Colonic mucosa (tissue), 4 donors: ENCODE measurements around the gene FRMD4B. TPM values are rescaled to one million over a fixed set of nuclear protein-coding genes. Genes with fewer than 3 reads are reported as not detected.
A peak's percentile ranks its signal among the peaks of the same experiment; 100 is the strongest.

Experiments used
- DNase-seq: peaks from one replicate; pipeline ENCODE4 v3.0.0-alpha.2; 2020
- H3K27ac ChIP-seq: fragments of 200-600 bp; one replicate; pipeline ENCODE4 v1.8.0; 2021
- H3K27me3 ChIP-seq: fragments of 200-600 bp; one replicate; pipeline ENCODE4 v1.8.0; 2021
- H3K36me3 ChIP-seq: fragments of 200-600 bp; one replicate; pipeline ENCODE4 v1.8.0; 2021
- H3K4me1 ChIP-seq: fragments of 200-600 bp; one replicate; pipeline ENCODE4 v1.8.0; 2021; ENCODE audit warnings: mild to moderate bottlenecking
- H3K4me3 ChIP-seq: fragments of 200-600 bp; one replicate; pipeline ENCODE4 v1.8.0; 2021
- H3K9ac ChIP-seq, 2 donors: one replicate each; pipeline ENCODE4 v1.7.0; 2013; ENCODE audit warnings: control low read depth in 2 of 2, low read depth in 2 of 2, low read length in 2 of 2
- H3K9me3 ChIP-seq: fragments of 200-600 bp; one replicate; pipeline ENCODE4 v1.8.0; 2021
- CTCF ChIP-seq: fragments of 200-600 bp; IDR thresholded peaks from one replicate; pipeline ENCODE4 v1.8.0; 2022; ENCODE audit warnings: antibody characterized with exemption, mild to moderate bottlenecking
- intact Hi-C: fragments of 100-400 bp; cut with DNase I; formaldehyde crosslinking; loops from one replicate; pipeline ENCODE4 v1.14.1; 2022
- total RNA-seq, 2 donors: library from RNA; stranded (reverse); fragmentation: NEBNext Ultra II Directional in 1 of 2; extraction: Animal tissue kit (Norgen Biotek cat#: 25700) in 1 of 2; gene quantifications; one replicate each; pipeline ENCODE4 v1.2.1, GENCODE V29; 2021
- donor health status: healthy.
- donor health status: DM: no; HTN: no; CAD: no.
- donor health status: DM: no; HTN: no; CAD: no.

FRMD4B gene
- total RNA-seq, 2 donors from 2014 or later: 13.5 to 21.1 TPM

GRCh38 chr3:69180869-69181591 is 204.9 kb downstream of the FRMD4B start:
- no peak overlapping the region for H3K9ac ChIP-seq
- H3K4me1 ChIP-seq: peaks cover 12% of the 10 kb centered on the region
- H3K9me3 ChIP-seq: no peaks in the 10 kb centered on the region
- H3K27ac ChIP-seq: peak overlapping the region; percentile 50
- H3K36me3 ChIP-seq: no peaks in the 10 kb centered on the region
- intact Hi-C loops: no loop called here
- TF ChIP-seq CTCF: no peak
- H3K4me3 ChIP-seq: no peak overlapping the region
- DNase-seq: peak; percentile 55
- H3K27me3 ChIP-seq: no peaks in the 10 kb centered on the region

GRCh38 chr3:69179740-69180372 is 206.0 kb downstream of the FRMD4B start:
- Histone ChIP-seq H3K9me3 (no peaks in the 10 kb centered on the region), H3K4me1 (peaks cover 12% of the 10 kb centered on the region), H3K36me3 (no peaks in the 10 kb centered on the region), H3K9ac (no peak overlapping the region), H3K27me3 (no peaks in the 10 kb centered on the region), H3K4me3 (no peak overlapping the region), H3K27ac (peak overlapping the region; percentile 58)
- TF ChIP-seq CTCF: no peak
- intact Hi-C loops: no loop called here
- no peak for DNase-seq

GRCh38 chr3:69178838-69179739 is 206.8 kb downstream of the FRMD4B start:
- Histone ChIP-seq H3K4me3 (no peak overlapping the region), H3K27ac (peak overlapping the region; percentile 58), H3K9me3 (no peaks in the 10 kb centered on the region), H3K36me3 (no peaks in the 10 kb centered on the region), H3K9ac (no peak overlapping the region), H3K27me3 (no peaks in the 10 kb centered on the region), H3K4me1 (peaks cover 12% of the 10 kb centered on the region)
- no peak for DNase-seq
- TF ChIP-seq CTCF: no peak
- intact Hi-C loops: no loop called here

GRCh38 chr3:69178082-69178481 is 207.8 kb downstream of the FRMD4B start:
- Histone ChIP-seq H3K9ac (no peak overlapping the region), H3K9me3 (no peaks in the 10 kb centered on the region), H3K4me1 (peaks cover 12% of the 10 kb centered on the region), H3K27me3 (no peaks in the 10 kb centered on the region), H3K36me3 (no peaks in the 10 kb centered on the region), H3K27ac (no peak overlapping the region), H3K4me3 (no peak overlapping the region)
- DNase-seq: no peak
- intact Hi-C loops: no loop called here
- TF ChIP-seq CTCF: no peak

GRCh38 chr3:69174871-69175737 is 210.8 kb downstream of the FRMD4B start:
- Histone ChIP-seq H3K9ac (no peak overlapping the region), H3K27me3 (no peaks in the 10 kb centered on the region), H3K36me3 (peaks cover 5% of the 10 kb centered on the region), H3K9me3 (no peaks in the 10 kb centered on the region), H3K27ac (no peak overlapping the region), H3K4me3 (no peak overlapping the region), H3K4me1 (no peaks in the 10 kb centered on the region)
- DNase-seq: no peak
- intact Hi-C loops: no loop called here
- no peak for TF ChIP-seq CTCF
